ENCODE measurements around the gene CACNB4.

Gene CACNB4

GRCh38 chr2:152063325-152063924 lies 35.4 kb downstream of the CACNB4 start:
- no peak overlapping the region for H3K4me3 ChIP-seq (ENCODE audit: low read depth, low read length)
- no peak for TF ChIP-seq CTCF (IDR thresholded peaks at IDR 0.05; ENCODE audit: low read depth, low read length)

- no peak overlapping the region for H3K4me3 ChIP-seq (ENCODE audit: low read depth, low read length)
- no peak for TF ChIP-seq CTCF (IDR thresholded peaks at IDR 0.05; ENCODE audit: low read depth, low read length)
Measured at GRCh38 chr2:152062125-152063091, 36.4 kb downstream of the CACNB4 start.

- no peak for TF ChIP-seq CTCF (IDR thresholded peaks at IDR 0.05; ENCODE audit: low read depth, low read length)
- no peak overlapping the region for H3K4me3 ChIP-seq (ENCODE audit: low read depth, low read length)
Measured at GRCh38 chr2:152061383-152061782, 37.5 kb downstream of the CACNB4 start.

GRCh38 chr2:152058655-152059054 lies 40.2 kb downstream of the CACNB4 start:
- no peak overlapping the region for H3K4me3 ChIP-seq (ENCODE audit: low read depth, low read length)
- TF ChIP-seq CTCF (IDR thresholded peaks at IDR 0.05; ENCODE audit: low read depth, low read length), result no peak

GRCh38 chr2:152056418-152056817 lies 42.4 kb downstream of the CACNB4 start:
- H3K4me3 ChIP-seq (ENCODE audit: low read depth, low read length), result no peak overlapping the region
- no peak for TF ChIP-seq CTCF (IDR thresholded peaks at IDR 0.05; ENCODE audit: low read depth, low read length)

GRCh38 chr2:152055366-152056108 lies 43.3 kb downstream of the CACNB4 start:
- no peak for TF ChIP-seq CTCF (IDR thresholded peaks at IDR 0.05; ENCODE audit: low read depth, low read length)
- no peak overlapping the region for H3K4me3 ChIP-seq (ENCODE audit: low read depth, low read length)
